ENCODE measurements around the gene DDX1.
"Not testable (repeated sequence)": the region's sequence is repeated elsewhere in the genome, so short reads cannot be mapped to it uniquely, and the experiment has no call there.

GRCh38 chr2:15542269-15542668 is 49.4 kb upstream of the DDX1 start:
- TF ChIP-seq, protein P1, sequence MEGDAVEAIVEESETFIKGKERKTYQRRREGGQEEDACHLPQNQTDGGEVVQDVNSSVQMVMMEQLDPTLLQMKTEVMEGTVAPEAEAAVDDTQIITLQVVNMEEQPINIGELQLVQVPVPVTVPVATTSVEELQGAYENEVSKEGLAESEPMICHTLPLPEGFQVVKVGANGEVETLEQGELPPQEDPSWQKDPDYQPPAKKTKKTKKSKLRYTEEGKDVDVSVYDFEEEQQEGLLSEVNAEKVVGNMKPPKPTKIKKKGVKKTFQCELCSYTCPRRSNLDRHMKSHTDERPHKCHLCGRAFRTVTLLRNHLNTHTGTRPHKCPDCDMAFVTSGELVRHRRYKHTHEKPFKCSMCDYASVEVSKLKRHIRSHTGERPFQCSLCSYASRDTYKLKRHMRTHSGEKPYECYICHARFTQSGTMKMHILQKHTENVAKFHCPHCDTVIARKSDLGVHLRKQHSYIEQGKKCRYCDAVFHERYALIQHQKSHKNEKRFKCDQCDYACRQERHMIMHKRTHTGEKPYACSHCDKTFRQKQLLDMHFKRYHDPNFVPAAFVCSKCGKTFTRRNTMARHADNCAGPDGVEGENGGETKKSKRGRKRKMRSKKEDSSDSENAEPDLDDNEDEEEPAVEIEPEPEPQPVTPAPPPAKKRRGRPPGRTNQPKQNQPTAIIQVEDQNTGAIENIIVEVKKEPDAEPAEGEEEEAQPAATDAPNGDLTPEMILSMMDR (IDR thresholded peaks at IDR 0.05), result not testable (repeated sequence)
- not testable (repeated sequence) for TF ChIP-seq NR2C2 (CRISPR knock-in tag; IDR thresholded peaks at IDR 0.05); ZNF263 (CRISPR knock-in tag; IDR thresholded peaks at IDR 0.05; ENCODE audit: low read depth); IRF1 (CRISPR knock-in tag; IDR thresholded peaks at IDR 0.05); ESRRA (CRISPR knock-in tag; IDR thresholded peaks at IDR 0.05; ENCODE audit: borderline replicate concordance); ELF4 (CRISPR knock-in tag; IDR thresholded peaks at IDR 0.05; ENCODE audit: low read depth); TEAD4 (CRISPR knock-in tag; IDR thresholded peaks at IDR 0.05); NFYB (CRISPR knock-in tag; conservative IDR thresholded peaks at IDR 0.05; ENCODE audit: low read depth); ZNF138 (CRISPR knock-in tag; conservative IDR thresholded peaks at IDR 0.05); ZNF532 (CRISPR knock-in tag; IDR thresholded peaks at IDR 0.05; ENCODE audit: borderline replicate concordance)
- TF ChIP-seq, protein P2, sequence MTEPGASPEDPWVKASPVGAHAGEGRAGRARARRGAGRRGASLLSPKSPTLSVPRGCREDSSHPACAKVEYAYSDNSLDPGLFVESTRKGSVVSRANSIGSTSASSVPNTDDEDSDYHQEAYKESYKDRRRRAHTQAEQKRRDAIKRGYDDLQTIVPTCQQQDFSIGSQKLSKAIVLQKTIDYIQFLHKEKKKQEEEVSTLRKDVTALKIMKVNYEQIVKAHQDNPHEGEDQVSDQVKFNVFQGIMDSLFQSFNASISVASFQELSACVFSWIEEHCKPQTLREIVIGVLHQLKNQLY (CRISPR knock-in tag; IDR thresholded peaks at IDR 0.05), result not testable (repeated sequence)

All from WTC11 (cell line).